HG02763 (cell line): ENCODE measurements around the gene FAM149B1.
"Not testable (repeated sequence)": the region's sequence is repeated elsewhere in the genome, so short reads cannot be mapped to it uniquely, and the experiment has no call there.

Source experiments
- ATAC-seq: cut with Tn5 transposase; IDR thresholded peaks from one replicate; pipeline ENCODE4 v1.9.1; 2021; ENCODE audit warnings: mild to moderate bottlenecking, moderate library complexity; ENCODE audit not compliant: unreplicated experiment

FAM149B1 gene

DNA sequence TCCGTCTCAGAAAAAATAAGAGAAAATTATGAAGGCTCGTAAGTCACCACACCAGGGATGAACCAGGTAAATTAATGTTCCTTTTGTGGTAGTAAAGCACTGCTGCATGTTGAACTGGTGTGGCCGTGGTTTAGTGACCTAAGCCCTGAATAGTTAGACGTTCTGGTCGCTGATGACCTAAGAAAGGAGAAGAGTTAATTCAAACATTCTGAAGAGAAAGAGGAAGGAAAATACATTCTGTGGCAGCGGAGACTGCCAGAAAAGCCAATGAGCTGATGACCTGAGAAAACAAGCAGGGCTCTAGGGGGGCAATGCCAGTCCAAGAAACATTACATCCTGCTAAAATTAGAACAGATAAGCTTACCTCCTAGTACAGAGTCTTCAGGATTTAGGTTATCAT lies 61.6 kb downstream of the FAM149B1 start:
- ATAC-seq = no peak

DNA sequence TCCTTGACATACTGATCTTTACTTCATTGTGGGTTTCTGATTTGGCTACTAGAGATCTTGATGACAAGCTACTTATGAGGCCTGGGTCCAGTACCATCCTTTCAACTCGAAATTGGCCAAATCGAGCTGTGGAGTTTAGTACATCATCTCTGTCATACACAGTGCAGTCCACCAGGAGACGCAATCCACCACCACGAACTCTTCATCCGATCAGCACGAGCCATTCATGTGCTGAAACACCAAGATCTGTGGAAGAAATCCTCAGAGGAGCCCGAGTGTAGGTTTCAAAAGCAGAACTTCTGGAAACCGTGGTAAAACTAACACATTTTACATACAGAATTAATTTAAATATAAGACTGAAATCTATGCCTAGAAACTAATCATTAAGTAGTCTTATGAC lies 65.0 kb downstream of the FAM149B1 start:
- ATAC-seq = no peak

DNA sequence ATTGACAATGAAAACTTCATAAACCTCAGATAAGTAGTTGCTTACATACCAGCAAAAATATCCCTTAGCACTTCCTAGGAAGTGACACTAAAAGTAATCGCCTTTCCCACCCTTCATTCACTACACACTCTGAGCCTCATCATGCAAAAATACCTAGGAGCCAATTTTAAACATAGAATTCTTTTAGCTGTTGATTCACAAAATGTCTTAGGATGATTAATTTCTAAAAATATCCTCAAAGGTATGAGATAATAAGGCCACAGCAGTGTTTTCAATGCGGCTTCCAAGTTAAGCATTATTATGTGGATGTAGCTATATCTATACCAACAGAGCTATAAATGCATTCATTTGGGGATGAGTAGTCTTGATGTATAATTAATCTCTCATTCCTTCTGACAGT lies 66.0 kb downstream of the FAM149B1 start:
- ATAC-seq = no peak

DNA sequence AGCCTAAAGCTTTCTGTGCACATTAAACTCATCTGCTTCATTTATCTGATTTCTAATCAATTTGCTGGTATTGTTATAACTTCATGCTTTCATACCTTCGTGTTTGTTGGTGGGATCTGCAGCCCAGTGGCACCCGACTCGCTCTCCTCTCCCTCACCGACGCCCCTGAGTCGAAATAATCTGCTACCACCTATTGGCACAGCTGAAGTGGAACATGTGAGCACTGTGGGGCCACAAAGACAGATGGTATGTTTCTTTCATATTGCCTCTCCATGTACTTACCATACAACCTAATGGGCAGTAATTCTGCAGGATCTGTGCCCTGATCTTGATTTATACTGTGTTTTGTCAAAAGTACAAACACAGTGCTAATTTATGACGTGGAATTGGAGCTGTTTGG lies 66.8 kb downstream of the FAM149B1 start:
- ATAC-seq = no peak

DNA sequence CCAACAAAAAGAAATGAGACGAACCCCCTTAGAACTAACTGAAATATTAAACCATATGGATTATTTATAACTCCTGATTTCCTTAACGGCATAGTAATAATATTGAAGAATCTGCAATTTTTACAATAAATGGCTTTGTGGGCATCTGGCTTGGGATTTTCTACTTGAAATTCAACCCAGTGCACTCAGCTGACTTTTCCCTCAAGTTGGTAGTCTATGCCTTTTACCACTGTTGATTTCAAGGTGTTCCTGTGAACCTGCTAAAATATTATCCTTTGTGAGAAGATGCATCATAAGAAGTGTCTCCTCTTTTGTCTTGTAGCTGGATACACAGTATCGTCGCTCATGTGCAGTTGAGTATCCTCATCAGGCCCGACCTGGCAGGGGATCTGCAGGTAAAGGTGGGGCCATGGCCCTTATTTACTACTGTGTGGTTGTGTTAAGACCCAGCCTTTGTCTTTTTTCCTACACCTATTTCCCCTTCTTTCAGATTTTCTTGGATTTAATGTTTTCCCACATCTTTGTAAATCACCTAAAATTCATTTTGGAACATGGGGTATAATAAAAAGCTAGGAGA lies 71.2 kb downstream of the FAM149B1 start:
- ATAC-seq = no peak

DNA sequence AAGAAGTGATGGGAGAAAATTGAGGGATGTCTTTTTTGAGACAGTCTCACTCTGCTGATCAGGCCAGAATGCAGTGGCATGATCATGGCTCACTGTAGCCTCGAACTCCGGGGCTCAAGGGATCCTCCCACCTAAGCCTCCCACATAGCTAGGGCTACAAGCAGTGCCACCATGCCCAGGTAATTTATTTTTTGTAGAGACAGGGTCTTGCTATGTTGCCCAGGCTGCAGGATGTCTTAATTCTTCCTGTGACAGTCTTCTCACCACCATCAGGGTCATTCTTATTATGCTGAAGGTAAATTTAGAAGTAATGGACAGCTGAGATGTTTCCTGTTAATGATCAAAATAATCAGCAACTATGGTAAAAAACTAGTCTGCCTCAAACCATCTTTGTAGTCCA lies 72.0 kb downstream of the FAM149B1 start:
- no peak for ATAC-seq

DNA sequence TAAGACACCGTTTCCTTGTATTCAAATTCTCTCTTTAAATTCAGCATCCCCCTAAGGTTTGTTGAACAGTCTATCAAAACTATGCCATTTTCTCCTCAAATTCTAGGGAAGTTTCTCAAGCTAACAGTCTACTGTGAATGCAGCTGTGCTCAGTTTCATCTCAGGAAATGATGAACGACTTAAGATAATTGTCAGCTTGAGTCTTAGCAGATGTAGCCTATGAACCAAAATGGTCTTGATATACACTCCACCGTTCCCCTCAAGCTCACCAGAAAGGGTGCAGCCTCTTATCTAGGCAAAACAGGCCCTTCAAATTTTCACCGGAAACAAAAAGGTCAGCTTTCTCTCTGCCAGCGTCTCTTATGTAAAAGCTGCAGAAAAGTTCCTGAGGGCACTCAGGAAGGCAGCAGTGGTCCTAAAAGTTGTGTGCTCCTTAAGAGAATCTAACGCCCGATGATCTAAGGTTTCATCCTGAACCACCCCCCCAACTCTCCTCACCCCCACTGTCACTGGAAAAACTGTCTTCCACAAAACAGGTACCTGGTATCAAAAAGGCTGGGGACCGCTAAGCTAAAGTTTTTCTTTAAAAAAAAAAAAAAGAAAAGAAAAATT lies 77.1 kb downstream of the FAM149B1 start:
- no peak for ATAC-seq

DNA sequence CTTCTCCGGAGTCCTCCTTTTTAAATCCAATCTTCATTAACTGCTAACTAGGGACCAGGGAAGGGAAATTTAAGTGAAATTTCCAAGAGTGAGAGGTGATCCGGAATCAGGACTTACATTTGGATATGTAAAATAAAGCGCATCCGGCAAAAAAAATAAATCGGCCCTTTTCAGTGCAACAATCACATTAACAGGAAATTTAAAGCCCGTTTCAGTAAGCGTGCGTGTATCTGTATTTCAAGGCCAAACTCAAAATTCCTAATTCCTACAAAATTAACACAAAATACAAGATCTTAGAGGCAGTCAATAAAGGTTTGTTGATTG lies 78.4 kb downstream of the FAM149B1 start:
- no peak for ATAC-seq

DNA sequence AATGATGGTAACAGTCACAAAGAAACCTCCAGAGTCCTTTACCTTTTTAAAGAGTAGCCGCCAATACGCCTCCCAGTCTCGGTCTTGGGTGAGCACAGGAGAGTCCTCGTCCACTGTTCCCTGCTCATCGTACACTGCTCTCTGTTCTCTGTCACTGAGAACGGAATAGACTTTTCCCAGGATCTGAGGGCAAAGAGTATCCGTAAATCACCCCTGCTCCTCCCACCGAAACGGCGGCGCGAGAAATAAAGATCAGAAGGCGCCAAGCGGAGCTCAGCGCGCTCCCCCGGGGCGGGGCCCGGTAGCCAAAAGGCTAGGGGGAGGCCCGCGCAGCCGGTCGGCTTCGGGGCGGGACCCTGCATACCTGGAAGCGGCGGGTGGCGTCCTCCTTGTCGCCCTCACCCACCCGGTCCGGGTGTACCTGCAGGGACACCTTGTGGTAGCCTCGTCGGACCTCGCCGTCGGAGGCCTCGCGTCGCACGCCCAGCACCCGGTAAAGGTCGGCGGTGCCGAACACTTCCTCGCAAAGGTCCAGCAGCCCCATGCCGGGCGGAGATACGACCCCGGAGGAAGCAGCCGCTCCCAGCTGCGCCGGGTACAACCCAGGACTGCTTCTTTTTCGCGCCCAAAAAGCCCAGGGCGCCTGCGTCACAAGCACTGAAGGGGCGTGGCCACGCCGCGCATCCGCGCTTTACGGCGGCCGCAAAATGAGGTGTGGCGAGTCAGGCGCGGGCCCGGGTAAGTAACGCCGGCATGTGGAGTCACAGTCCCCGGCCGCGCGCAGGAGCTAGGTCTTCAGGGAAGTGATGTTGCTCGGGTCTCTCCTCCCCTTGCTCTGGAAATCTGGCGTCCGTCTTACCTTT lies 79.0 kb downstream of the FAM149B1 start, which contains the start of gene DNAJC9:
Gene DNAJC9 (minus strand): TSS at position 610 of the 863 bp plus-strand sequence. CDS start 66 bp downstream, at position 544.
- peak; percentile 84 for ATAC-seq

DNA sequence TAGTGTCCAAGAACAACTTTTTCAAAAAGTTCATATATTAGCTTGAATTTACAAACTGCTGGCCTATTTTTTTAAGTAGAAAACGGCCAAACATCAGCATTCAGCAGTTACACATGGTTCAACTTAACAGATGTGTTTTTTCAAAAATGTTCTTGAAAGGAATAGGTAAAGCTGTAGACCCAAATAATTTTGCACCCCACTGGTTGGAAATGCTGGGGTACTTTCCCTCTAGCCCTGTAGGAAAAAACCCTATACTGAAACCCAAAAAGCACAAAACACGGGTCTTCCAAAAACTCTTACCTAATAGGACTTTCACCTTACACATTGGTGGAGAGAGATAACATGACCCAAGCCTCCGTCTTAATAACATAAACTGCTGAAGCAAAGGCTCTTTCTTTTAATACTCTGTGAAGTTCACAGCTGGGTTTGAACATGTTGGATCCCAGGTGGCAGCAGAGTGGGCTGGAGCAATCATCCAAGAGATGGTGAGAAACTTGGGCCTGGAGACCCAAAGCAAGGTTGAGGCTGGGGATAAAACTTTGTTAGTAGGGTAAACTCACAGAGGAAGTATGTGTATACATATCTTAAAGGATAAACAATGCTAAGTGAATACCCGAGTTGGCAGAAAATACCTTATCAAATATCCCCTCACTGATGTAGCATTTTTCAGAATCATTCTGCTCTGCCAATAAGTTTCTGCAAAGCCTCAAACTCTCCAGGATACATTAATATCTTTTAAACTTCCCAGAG lies 79.8 kb downstream of the FAM149B1 start:
- no peak for ATAC-seq

DNA sequence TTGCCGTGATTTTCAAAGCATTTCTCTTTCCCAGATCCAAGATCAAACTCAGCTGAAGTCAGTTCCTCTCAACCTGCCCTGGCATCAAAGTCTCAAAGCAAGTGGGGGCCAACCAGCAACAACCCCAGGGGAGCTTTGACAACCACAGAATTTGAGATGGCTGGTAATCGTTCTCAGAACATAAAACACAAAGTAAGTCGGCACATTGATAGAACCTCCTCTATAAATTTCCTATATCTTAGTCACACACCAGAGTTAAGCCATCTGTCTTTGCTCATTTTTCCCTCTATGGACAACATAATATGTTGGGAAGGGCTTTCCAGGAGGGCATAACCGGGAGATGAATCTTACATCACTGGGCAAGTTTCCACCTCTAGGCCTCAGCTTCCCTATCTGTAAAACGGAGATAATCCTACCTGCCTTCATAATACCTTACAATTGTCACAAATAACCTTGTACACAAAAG lies 80.4 kb downstream of the FAM149B1 start:
- no peak for ATAC-seq

DNA sequence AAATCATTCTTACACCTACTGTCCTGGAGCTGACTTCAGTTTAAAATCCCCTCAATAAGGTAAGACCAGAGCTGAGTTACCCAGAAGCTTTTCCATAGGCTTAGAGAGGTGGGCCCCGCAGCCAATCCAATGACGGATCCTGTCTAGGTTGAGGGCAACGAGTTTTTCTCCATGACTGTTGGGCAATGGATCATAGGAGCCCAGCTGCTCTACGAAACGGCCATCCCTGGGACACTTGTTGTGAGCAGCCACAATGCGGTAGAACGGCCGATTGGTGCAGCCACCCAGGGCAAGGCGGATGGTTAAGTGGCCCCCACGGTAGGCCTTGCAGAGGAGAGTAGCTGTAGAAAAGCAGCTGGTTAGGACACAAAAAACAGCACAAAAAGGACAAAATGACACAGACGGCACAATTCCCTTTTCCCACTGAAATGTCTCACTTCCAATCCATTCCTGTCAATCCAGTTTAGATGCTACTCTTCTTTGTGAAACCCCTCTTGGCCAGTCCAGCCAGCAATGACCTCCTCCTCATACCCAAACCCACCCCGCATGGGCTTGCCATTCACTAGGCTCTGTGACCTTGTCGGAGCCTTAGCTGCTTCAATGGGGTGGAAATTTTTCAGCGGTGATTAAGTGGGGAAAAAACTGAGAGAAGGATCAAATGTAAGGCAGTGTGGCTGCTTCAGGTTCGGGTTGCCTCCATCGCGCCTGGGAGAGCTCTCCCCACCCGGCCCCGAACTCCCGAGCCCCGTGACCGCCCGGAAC lies 83.9 kb downstream of the FAM149B1 start:
- no peak for ATAC-seq

DNA sequence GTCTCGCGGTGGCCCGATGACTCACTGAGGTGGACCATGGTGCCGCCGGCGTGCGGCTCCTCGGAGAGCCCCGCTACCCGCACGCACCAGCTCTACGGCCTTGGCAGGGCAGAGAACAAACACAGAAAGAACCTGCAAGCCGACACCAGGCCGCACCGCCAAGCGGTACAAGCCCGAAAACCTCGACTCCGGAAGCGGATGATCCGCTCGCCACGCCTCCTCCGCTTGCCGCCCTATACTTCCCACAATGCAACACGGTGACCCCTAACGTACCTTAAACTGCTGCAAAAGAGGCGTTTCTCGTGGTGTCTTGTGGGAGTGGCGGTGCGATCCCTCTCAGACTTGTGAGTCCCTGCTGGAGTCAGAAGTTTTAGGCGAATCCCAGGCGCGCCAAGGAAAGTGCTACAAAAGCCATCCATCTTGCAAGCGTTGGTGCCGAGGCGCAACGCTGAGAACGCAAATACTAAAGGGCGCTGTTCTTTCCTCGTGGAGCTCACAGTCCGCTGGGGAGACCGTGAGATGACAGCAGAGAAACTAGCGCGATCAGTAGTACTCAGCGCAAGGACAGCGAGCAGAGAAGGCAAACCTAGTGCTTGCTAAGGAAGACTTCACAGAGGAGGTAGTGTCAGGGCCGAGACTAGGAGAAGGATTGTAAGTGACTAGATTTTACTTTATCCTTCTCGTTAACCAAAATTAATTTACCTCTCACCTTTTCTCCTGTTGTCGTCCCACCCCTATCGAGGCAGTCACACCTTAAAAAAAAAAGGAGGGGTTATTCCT lies 84.7 kb downstream of the FAM149B1 start, which contains the start of gene MRPS16:
Gene MRPS16 (minus strand): TSS at position 200 of the 780 bp plus-strand sequence. CDS start 162 bp downstream, at position 38.
- ATAC-seq = peak; percentile 80

DNA sequence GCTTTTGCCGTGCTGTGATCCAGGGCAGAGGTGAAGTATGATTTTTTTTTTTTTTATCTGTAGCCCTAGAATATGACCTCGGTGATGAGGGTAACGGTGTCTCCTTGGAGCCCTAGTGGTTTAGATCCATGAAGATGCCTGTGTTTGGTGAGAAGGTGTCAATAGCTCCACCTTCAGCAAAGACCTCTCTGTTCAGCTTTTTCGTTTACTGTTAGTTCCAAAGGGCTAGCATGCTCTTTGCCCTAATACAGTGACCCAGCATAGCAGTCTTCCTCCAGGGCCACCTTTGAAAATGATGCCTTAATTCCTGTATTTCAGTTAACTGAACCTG lies 85.3 kb downstream of the FAM149B1 start:
- ATAC-seq = no peak

DNA sequence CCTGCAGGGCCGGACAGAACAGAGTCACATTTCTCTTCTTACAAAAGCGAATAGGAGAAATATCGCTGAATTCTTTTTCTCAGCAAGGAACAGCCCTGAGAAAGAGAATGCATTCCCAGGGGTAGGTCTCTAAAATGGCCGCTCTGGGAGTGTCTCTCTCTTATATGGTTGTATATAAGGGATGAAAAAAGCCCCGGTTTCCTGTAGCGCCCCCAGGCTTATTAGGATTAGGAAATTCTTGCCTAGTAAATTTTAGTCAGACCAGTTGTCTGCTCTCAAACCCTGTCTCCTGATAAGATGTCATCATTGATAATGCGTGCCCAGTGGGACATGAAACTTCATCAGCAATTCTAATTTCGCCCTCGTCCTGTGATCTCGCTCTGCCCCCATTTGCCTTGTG lies 90.7 kb downstream of the FAM149B1 start:
- ATAC-seq = not testable (repeated sequence)

DNA sequence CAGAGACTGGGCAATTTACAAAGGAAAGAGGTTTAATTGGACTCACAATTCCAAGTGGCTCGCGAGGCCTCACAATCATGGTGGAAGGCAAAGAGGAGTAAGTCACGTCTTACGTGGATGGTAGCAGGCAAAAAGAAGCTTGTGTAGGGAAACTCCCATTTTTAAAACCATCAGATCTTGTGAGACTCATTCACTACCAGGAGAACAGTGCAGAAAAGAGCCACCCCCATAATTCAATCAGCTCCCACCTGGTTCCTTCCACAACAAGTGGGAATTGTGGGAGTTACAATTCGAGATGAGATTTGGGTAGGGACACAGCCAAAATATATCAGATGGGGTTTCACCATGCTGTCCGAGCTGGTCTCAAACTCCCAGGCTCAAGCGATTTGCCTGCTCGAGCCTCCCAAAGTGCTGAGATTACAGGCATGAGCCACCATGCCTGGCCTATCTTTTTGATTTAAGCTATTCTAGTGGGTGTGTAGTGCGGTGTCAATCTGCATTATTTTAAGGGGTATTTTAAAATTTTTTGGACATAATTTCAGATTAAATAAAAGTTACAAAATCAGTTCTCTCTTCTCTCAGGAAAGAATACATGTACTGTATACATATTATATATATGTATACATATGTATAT lies 93.6 kb downstream of the FAM149B1 start:
- no peak for ATAC-seq

DNA sequence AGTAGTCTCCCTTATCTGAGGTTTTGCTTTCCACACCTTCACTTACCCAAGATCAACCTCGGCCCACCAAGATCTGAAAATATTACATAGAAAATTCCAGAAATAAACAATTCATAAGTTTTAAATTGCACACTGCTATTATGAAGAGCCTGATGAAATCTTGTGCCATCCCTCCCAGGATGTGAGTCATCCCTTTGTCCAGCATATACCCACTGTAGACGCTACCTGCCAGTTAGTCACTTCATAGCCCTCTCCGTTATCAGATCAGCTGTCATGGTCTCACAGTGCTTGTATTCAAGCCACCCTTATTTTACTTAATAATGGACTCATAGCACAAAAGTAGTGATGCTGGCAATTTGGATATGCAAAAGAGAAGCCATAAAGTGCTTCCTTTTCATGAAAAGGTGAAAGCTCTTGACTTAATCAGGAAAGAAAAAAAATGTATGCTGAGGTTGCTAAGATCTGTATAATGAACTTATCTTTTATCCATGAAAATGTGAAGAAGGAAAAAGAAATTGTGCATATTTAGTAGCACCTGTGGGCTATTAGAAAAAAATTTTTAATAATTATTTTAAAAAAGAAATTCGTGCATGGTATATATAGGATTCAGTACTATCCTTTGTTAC lies 94.3 kb downstream of the FAM149B1 start:
- ATAC-seq = no peak

DNA sequence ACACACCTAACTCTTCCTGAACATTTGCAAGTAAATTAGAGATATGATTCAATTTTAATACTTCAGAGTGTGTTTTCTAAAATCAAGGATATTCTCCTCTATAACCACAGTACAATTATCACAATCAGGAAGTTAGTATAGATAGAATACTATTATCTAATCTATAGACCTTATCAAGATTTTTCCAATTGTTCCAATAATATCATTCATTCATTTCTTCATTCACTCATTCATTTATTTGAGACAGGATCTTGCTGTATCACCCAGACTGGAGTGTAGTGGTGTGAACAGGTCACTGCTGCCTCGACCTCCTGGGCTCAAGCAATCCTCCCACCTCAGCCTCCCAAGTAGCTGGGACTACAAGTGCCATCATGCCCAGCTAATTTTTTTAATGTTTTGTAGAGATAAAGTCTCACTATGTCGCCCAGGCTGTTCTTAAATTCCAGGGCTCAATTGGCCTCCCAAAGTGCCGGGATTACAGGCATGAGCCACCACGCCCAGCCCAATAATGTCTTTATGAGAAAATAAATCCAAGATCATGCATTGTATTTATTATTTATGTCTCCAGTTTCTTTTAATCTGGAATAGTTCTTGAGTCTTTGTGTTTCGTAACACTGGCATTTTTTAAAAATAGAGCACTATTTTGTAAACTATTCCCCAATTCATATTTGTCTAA lies 95.1 kb downstream of the FAM149B1 start:
- no peak for ATAC-seq
